K562 (cell line): ENCODE measurements around the gene TECPR2. TPM values are rescaled to one million over a fixed set of nuclear protein-coding genes. Genes with fewer than 3 reads are reported as not detected.

Experiments
- ATAC-seq: fragments of 200-7000 bp; cut with Tn5 transposase; 3 replicates; pipeline ENCODE4 v1.9.1; 2020; ENCODE audit warnings: moderate library complexity
- BruUV-seq: library from RNA; stranded (reverse); fragments of 400-500 nt; replicated peaks from 2 replicates; lab custom pipeline; 2021; lab: Mats Ljungman, UMichigan
- CTCF ChIA-PET: fragments of 300-600 bp; formaldehyde crosslinking; extraction: SDS; loops from one replicate; lab custom pipeline; 2021; ENCODE audit warnings: low intra/inter-chr PET ratio; lab: Yijun Ruan, JAX
- POLR2A ChIA-PET: fragments of 300-600, 350-650 bp; sonication (Branson Sonifier 250); formaldehyde crosslinking; extraction: SDS; loops from one replicate; lab custom pipeline; 2021; ENCODE audit warnings: antibody characterized with exemption, inconsistent platforms; lab: Yijun Ruan, JAX
- DNase-seq, 4 experiments: peaks; one replicate each; pipeline versions ENCODE4 v3.0.0 to v3.0.0-alpha.2; 2011 to 2018; ENCODE audit warnings: low spot score in 3 of 4, mixed read lengths in 3 of 4; ENCODE audit errors: extremely low read depth in 1 of 4
- FAIRE-seq: peaks from 2 replicates; lab custom pipeline; 2011; peaks lifted over from hg19 to GRCh38; lab: Jason Lieb, UNC
- H2AFZ ChIP-seq: 2 replicates; pipeline ENCODE4 v1.6.0; 2011; ENCODE audit warnings: low read depth, low read length, control low read depth, inconsistent platforms
- H3K27ac ChIP-seq: fragments of 200-600 bp; 3 replicates; pipeline ENCODE4 v1.8.0; 2011; ENCODE audit warnings: low read depth, mild to moderate bottlenecking, control low read depth, inconsistent platforms, low read length, moderate library complexity, mixed read lengths; ENCODE audit errors: extremely low read depth
- H3K27me3 ChIP-seq, 2 experiments: fragments of 300-600 bp in 1 of 2; 2 replicates in 1 of 2; 3 replicates in 1 of 2; pipeline versions ENCODE4 v1.6.0 to v1.8.0; 2011; ENCODE audit warnings: inconsistent platforms in 2 of 2, low read length in 2 of 2, mild to moderate bottlenecking in 1 of 2, mixed read lengths in 1 of 2, moderate library complexity in 1 of 2; ENCODE audit not compliant: control insufficient read depth in 2 of 2, insufficient read depth in 2 of 2
- H3K36me3 ChIP-seq: fragments of 300-600 bp; 3 replicates; pipeline ENCODE4 v1.8.0; 2011; ENCODE audit warnings: mild to moderate bottlenecking, low read length, inconsistent platforms; ENCODE audit not compliant: control insufficient read depth, insufficient read depth
- H3K4me1 ChIP-seq, 2 experiments: fragments of 200-600 bp in 1 of 2; replicated peaks in 1 of 2; 2 replicates in 1 of 2; 3 replicates in 1 of 2; pipeline versions ENCODE4 v1.5.1 to v1.8.0; 2011; ENCODE audit warnings: inconsistent platforms in 2 of 2, low read length in 2 of 2, mild to moderate bottlenecking in 1 of 2, mixed read lengths in 1 of 2, moderate library complexity in 1 of 2; ENCODE audit not compliant: control insufficient read depth in 2 of 2, insufficient read depth in 2 of 2
- H3K4me2 ChIP-seq: 2 replicates; pipeline ENCODE4 v1.6.1; 2011; ENCODE audit warnings: low read length, control low read depth, inconsistent platforms, mixed read lengths; ENCODE audit not compliant: insufficient read depth
- H3K4me3 ChIP-seq: fragments of 200-600 bp; sonication (generic), shearing (Covaris generic); 2 replicates; pipeline ENCODE4 v1.5.1; 2016; ENCODE audit warnings: control low read depth, inconsistent platforms
- H3K79me2 ChIP-seq: fragments of 200-600 bp; 3 replicates; pipeline ENCODE4 v1.8.0; 2011; ENCODE audit warnings: low read length, inconsistent platforms; ENCODE audit not compliant: control insufficient read depth, insufficient read depth
- H3K9ac ChIP-seq, 2 experiments: 2 replicates each; pipeline versions ENCODE4 v1.6.0 to v1.6.1; 2011; ENCODE audit warnings: low read depth in 2 of 2, low read length in 2 of 2, control low read depth in 1 of 2, inconsistent platforms in 1 of 2, mild to moderate bottlenecking in 1 of 2, mixed read lengths in 1 of 2; ENCODE audit not compliant: insufficient read depth in 1 of 2
- H3K9me1 ChIP-seq: one replicate; pipeline ENCODE4 v1.6.0; 2011; ENCODE audit warnings: inconsistent platforms, mild to moderate bottlenecking, low read length, moderate library complexity; ENCODE audit not compliant: control insufficient read depth, insufficient read depth
- H3K9me3 ChIP-seq: replicated peaks from 2 replicates; pipeline ENCODE4 v1.5.1; 2011; ENCODE audit warnings: low read depth, low read length, inconsistent platforms; ENCODE audit not compliant: control insufficient read depth, insufficient read depth
- H4K20me1 ChIP-seq: replicated peaks from 2 replicates; pipeline ENCODE4 v1.6.1; 2011; ENCODE audit warnings: low read length, inconsistent platforms, mixed read lengths; ENCODE audit not compliant: control insufficient read depth, insufficient read depth
- BRF1 ChIP-seq: IDR thresholded peaks from 3 replicates; pipeline ENCODE4 v1.6.1; 2011; ENCODE audit warnings: borderline replicate concordance, mild to moderate bottlenecking; ENCODE audit not compliant: insufficient read length; ENCODE audit errors: extremely low read depth
- CUX1 ChIP-seq: fragments of 200-800 bp; sonication (Bioruptor generic); IDR thresholded peaks from 2 replicates; pipeline ENCODE4 v1.6.1; 2016; ENCODE audit warnings: missing genetic modification characterization, missing compliant biosample characterization
- KLF6 ChIP-seq: fragments of 250-450 bp; sonication (Bioruptor Pico); IDR thresholded peaks from 2 replicates; pipeline ENCODE4 v1.4.0; 2020; ENCODE audit warnings: mild to moderate bottlenecking, moderate library complexity, borderline replicate concordance
- MLX ChIP-seq, 2 experiments: fragments of 450-650 bp in 1 of 2; sonication (generic) in 1 of 2; formaldehyde crosslinking; conservative IDR thresholded peaks; 2 replicates each; pipeline versions ENCODE4 v1.4.0 to v1.8.1; 2020 to 2022; ENCODE audit warnings: mild to moderate bottlenecking in 1 of 2, missing genetic modification reagents in 1 of 2
- RBM34 ChIP-seq: fragments of 200-400 bp; formaldehyde crosslinking; IDR thresholded peaks from 2 replicates; pipeline ENCODE4 v1.6.1; 2018; ENCODE audit warnings: low read length, borderline replicate concordance; ENCODE audit not compliant: insufficient read depth
- TAF1 ChIP-seq: IDR thresholded peaks from 2 replicates; pipeline ENCODE4 v1.6.1; 2011; ENCODE audit warnings: mild to moderate bottlenecking, low read length, moderate library complexity; ENCODE audit not compliant: insufficient read depth, control insufficient read depth, severe bottlenecking; ENCODE audit errors: extremely low read depth
- WHSC1 ChIP-seq: IDR thresholded peaks from one replicate; pipeline ENCODE4 v1.6.1; 2012; ENCODE audit warnings: low read length, control low read depth, inconsistent platforms
- ZMIZ1 ChIP-seq, 2 experiments: fragments of 150-350 bp in 1 of 2; IDR thresholded peaks; 2 replicates each; pipeline ENCODE4 v1.6.1; 2012 to 2016; ENCODE audit warnings: low read depth in 2 of 2, low read length in 2 of 2, mild to moderate bottlenecking in 1 of 2, moderate library complexity in 1 of 2
- ZNF134 ChIP-seq: fragments of 250-450 bp; sonication (Bioruptor Pico); conservative IDR thresholded peaks from 2 replicates; pipeline ENCODE4 v1.4.0; 2020
- ZSCAN32 ChIP-seq: fragments of 450-650 bp; formaldehyde crosslinking; IDR thresholded peaks from 2 replicates; pipeline ENCODE4 v1.4.0; 2020; ENCODE audit warnings: mild to moderate bottlenecking, moderate library complexity
- WGBS: fragments of 100-300 bp; shearing (Covaris generic); methylation state at CpG from one replicate; pipeline ENCODE4 v1.1.6; 2016; ENCODE audit warnings: low coverage, mixed read lengths; ENCODE audit not compliant: insufficient coverage; ENCODE audit errors: missing lambda C conversion rate; 5-methylcytosine and 5-hydroxymethylcytosine counted together
- in situ Hi-C: fragments of 300-500 bp; cut with MboI; formaldehyde crosslinking; loops from 4 replicates; pipeline ENCODE4 v1.15.0; 2018; ENCODE audit warnings: inconsistent platforms, mixed read lengths
- intact Hi-C: fragments of 100-400 bp; cut with micrococcal nuclease; formaldehyde crosslinking; loops from 2 replicates; pipeline ENCODE4 v1.14.2; 2022
- polyA plus RNA-seq, 8 experiments: library from polyadenylated mRNA; depleted of rRNA in 4 of 8; stranded (reverse) in 5 of 8; unstranded in 3 of 8; fragments of >200 nt; fragmentation: Nextera tagmentation in 2 of 8; fragmentation: Illumina TruSeq in 1 of 8; extraction: Ambion mirVana in 2 of 8; extraction: Trizol in 1 of 8; gene quantifications; 2 replicates each; pipeline versions ENCODE4 v1.2.1 to v1.2.3, GENCODE V29; 2011 to 2014; ENCODE audit warnings: inconsistent platforms in 1 of 8, missing spikeins in 1 of 8
- total RNA-seq, 7 experiments: library from RNA; depleted of rRNA in 6 of 7; stranded (reverse); fragments of >200 nt in 6 of 7; fragmentation: Illumina TruSeq in 2 of 7; extraction: Trizol in 2 of 7; gene quantifications; 2 replicates each; pipeline versions ENCODE4 v1.2.1 to v1.2.3, GENCODE V29; 2011 to 2021; ENCODE audit warnings: low replicate concordance in 1 of 7

TECPR2 gene
- total and polyA plus RNA-seq, 9 of the 15 experiments (the other 6 are each of a cell fraction or from before 2014, with no cell fraction given), result 0.04 to 3.0 (median 0.83) TPM

GRCh38 chr14:102434647-102435175 lies 72.0 kb downstream of the TECPR2 start:
- ATAC-seq (no peak), DNase-seq (no peak), FAIRE-seq (no peak)
- Histone ChIP-seq H3K79me2 (no peaks in the 10 kb centered on the region), H3K4me2 (no peak overlapping the region), H3K4me3 (no peak overlapping the region), H3K27me3 (peaks cover 0 to 7% of the 10 kb centered on the region in 2 experiments; a peak in 1 of 5 replicates), H3K9me1 (no peaks in the 10 kb centered on the region), H3K27ac (no peak overlapping the region), H3K36me3 (no peaks in the 10 kb centered on the region), H2AFZ (no peak overlapping the region), H3K9ac (0 out of 4 replicates have a peak overlapping the region, but pooled peaks of 1 of the 2 experiments have one; percentile 26), H3K4me1 (peaks cover 7 to 11% of the 10 kb centered on the region in 2 experiments; a peak in 4 of 5 replicates), H3K9me3 (no peaks in the 10 kb centered on the region), H4K20me1 (no peaks in the 10 kb centered on the region)
- ChIA-PET POLR2A (no interaction called here), CTCF (no interaction called here)
- BruUV-seq, result no TSS peak
- intact Hi-C loops (loop anchor here (5.0 to 10.0 kb wide), 3 partner anchors 158 to 483 kb away; partner anchors contain the start of gene RCOR1), in situ Hi-C loops (loop anchor here (10.0 kb wide), 1 partner anchor 480 kb away; no protein-coding TSS in a partner anchor)
- 33% methylated on average over 9 of the region's 11 CpGs for WGBS
- TF ChIP-seq MLX (CRISPR knock-in tag; conservative IDR thresholded peaks at IDR 0.05) (no peak), RBM34 (no peak), BRF1 (no peak), ZNF134 (CRISPR knock-in tag) (no peak), ZMIZ1 (IDR thresholded peaks at IDR 0.05; ENCODE audit: low read depth in 2 of 2, low read length in 2 of 2) (no peak), KLF6 (no peak), TAF1 (no peak), WHSC1 (no peak), ZSCAN32 (no peak), CUX1 (no peak)
